H9 (cell line): ENCODE data around the gene STRIT1. TPM values are rescaled to one million over a fixed set of nuclear protein-coding genes. Genes with fewer than 3 reads are reported as not detected.

Experiments used
- DNase-seq: peaks from one replicate; pipeline ENCODE4 v3.0.0-alpha.2; 2017
- H2AFZ ChIP-seq: one replicate; pipeline ENCODE4 v1.6.1; 2013; ENCODE audit warnings: mild to moderate bottlenecking, low read length, control low read depth, moderate library complexity
- H2AK5ac ChIP-seq: 2 replicates; pipeline ENCODE4 v1.6.1; 2013; ENCODE audit warnings: low read length, control low read depth, mixed read lengths; ENCODE audit not compliant: insufficient read length
- H2BK120ac ChIP-seq: one replicate; pipeline ENCODE4 v1.6.1; 2013; ENCODE audit warnings: low read depth, mild to moderate bottlenecking, low read length, control low read depth, inconsistent platforms; ENCODE audit not compliant: poor library complexity, severe bottlenecking
- H2BK12ac ChIP-seq: 2 replicates; pipeline ENCODE4 v1.6.1; 2013; ENCODE audit warnings: low read length, control low read depth, mixed read lengths, low read depth; ENCODE audit not compliant: insufficient read length
- H2BK15ac ChIP-seq: 2 replicates; pipeline ENCODE4 v1.6.1; 2013; ENCODE audit warnings: low read depth, low read length, control low read depth
- H2BK20ac ChIP-seq: one replicate; pipeline ENCODE4 v1.6.1; 2013; ENCODE audit warnings: low read depth, mild to moderate bottlenecking, low read length, control low read depth, inconsistent platforms; ENCODE audit not compliant: poor library complexity, severe bottlenecking
- H2BK5ac ChIP-seq: 2 replicates; pipeline ENCODE4 v1.6.1; 2013; ENCODE audit warnings: low read length, control low read depth, mixed read lengths; ENCODE audit not compliant: insufficient read length
- H3K14ac ChIP-seq: 2 replicates; pipeline ENCODE4 v1.6.1; 2013; ENCODE audit warnings: low read length, control low read depth; ENCODE audit not compliant: insufficient read depth
- H3K18ac ChIP-seq: 2 replicates; pipeline ENCODE4 v1.6.1; 2013; ENCODE audit warnings: low read depth, mild to moderate bottlenecking, mixed read lengths, low read length, control low read depth; ENCODE audit not compliant: insufficient read length
- H3K23ac ChIP-seq: 2 replicates; pipeline ENCODE4 v1.6.1; 2013; ENCODE audit warnings: low read length, control low read depth, mixed read lengths, low read depth; ENCODE audit not compliant: insufficient read length
- H3K23me2 ChIP-seq: 2 replicates; pipeline ENCODE4 v1.6.1; 2013; ENCODE audit warnings: low read depth, mild to moderate bottlenecking, mixed read lengths, low read length, control low read depth; ENCODE audit not compliant: insufficient read length, poor library complexity, severe bottlenecking
- H3K27ac ChIP-seq: 2 replicates; pipeline ENCODE4 v1.5.1; 2013; ENCODE audit warnings: low read length, control low read depth, mixed read lengths, low read depth; ENCODE audit not compliant: insufficient read length
- H3K27me3 ChIP-seq: 2 replicates; pipeline ENCODE4 v1.6.1; 2013; ENCODE audit warnings: low read length, control low read depth, inconsistent platforms; ENCODE audit not compliant: insufficient read depth
- H3K4ac ChIP-seq: 2 replicates; pipeline ENCODE4 v1.6.1; 2013; ENCODE audit warnings: low read depth, mild to moderate bottlenecking, control low read depth, inconsistent platforms, low read length, moderate library complexity
- H3K4me1 ChIP-seq: 2 replicates; pipeline ENCODE4 v1.6.1; 2013; ENCODE audit warnings: low read length, control low read depth, inconsistent platforms; ENCODE audit not compliant: insufficient read depth
- H3K4me2 ChIP-seq: 2 replicates; pipeline ENCODE4 v1.6.1; 2013; ENCODE audit warnings: low read length, control low read depth, mixed read lengths; ENCODE audit not compliant: insufficient read length, insufficient read depth
- H3K56ac ChIP-seq: 2 replicates; pipeline ENCODE4 v1.6.1; 2013; ENCODE audit warnings: low read depth, mild to moderate bottlenecking, mixed read lengths, low read length, control low read depth; ENCODE audit not compliant: insufficient read length
- H3K79me1 ChIP-seq: 2 replicates; pipeline ENCODE4 v1.6.1; 2013; ENCODE audit warnings: low read depth, mild to moderate bottlenecking, moderate library complexity, low read length, control low read depth, inconsistent platforms; ENCODE audit not compliant: insufficient read depth, poor library complexity, severe bottlenecking
- H3K79me2 ChIP-seq: 2 replicates; pipeline ENCODE4 v1.6.1; 2013; ENCODE audit warnings: low read length, control low read depth, inconsistent platforms; ENCODE audit not compliant: insufficient read depth
- H3K9ac ChIP-seq: 2 replicates; pipeline ENCODE4 v1.6.1; 2013; ENCODE audit warnings: low read length, control low read depth, mixed read lengths; ENCODE audit not compliant: insufficient read length; ENCODE audit errors: extremely low read depth
- H3K9me3 ChIP-seq: one replicate; pipeline ENCODE4 v1.6.1; 2013; ENCODE audit warnings: low read depth, low read length, inconsistent platforms; ENCODE audit not compliant: control insufficient read depth
- H3T11ph ChIP-seq: one replicate; pipeline ENCODE4 v1.6.1; 2013; ENCODE audit warnings: mild to moderate bottlenecking, low read length, control low read depth, inconsistent platforms
- H4K20me1 ChIP-seq: one replicate; pipeline ENCODE4 v1.6.1; 2013; ENCODE audit not compliant: control insufficient read depth, insufficient read length, insufficient read depth
- H4K5ac ChIP-seq: 2 replicates; pipeline ENCODE4 v1.6.1; 2013; ENCODE audit warnings: low read depth, mild to moderate bottlenecking, mixed read lengths, low read length, control low read depth; ENCODE audit not compliant: insufficient read length
- H4K8ac ChIP-seq: replicated peaks from 2 replicates; pipeline ENCODE4 v1.6.1; 2013; ENCODE audit warnings: low read length, control low read depth, mixed read lengths, low read depth; ENCODE audit not compliant: insufficient read length
- H4K91ac ChIP-seq: 2 replicates; pipeline ENCODE4 v1.6.1; 2013; ENCODE audit warnings: low read depth, mild to moderate bottlenecking, moderate library complexity, mixed read lengths, low read length, control low read depth; ENCODE audit not compliant: insufficient read length
- H3K27ac Mint-ChIP-seq, 3 experiments: 2 replicates in 2 of 3; 3 replicates in 1 of 3; pipeline ENCODE4 v1.8.0; 2020 to 2021; ENCODE audit warnings: mixed read lengths in 3 of 3, mild to moderate bottlenecking in 1 of 3, moderate library complexity in 1 of 3
- H3K27me3 Mint-ChIP-seq: 2 replicates; pipeline ENCODE4 v1.8.0; 2021; ENCODE audit warnings: low read depth, mild to moderate bottlenecking, moderate library complexity, mixed read lengths
- H3K36me3 Mint-ChIP-seq, 3 experiments: 2 replicates in 2 of 3; 3 replicates in 1 of 3; pipeline ENCODE4 v1.8.0; 2020 to 2021; ENCODE audit warnings: low read depth in 3 of 3, mixed read lengths in 3 of 3; ENCODE audit not compliant: insufficient read depth in 1 of 3
- H3K4me1 Mint-ChIP-seq, 2 experiments: 2 replicates each; pipeline ENCODE4 v1.8.0; 2020; ENCODE audit warnings: mixed read lengths in 2 of 2
- H3K4me3 Mint-ChIP-seq, 2 experiments: 2 replicates in 1 of 2; 3 replicates in 1 of 2; pipeline ENCODE4 v1.8.0; 2020 to 2021; ENCODE audit warnings: mild to moderate bottlenecking in 2 of 2, mixed read lengths in 2 of 2, moderate library complexity in 1 of 2
- H3K9me3 Mint-ChIP-seq, 2 experiments: 2 replicates in 1 of 2; 3 replicates in 1 of 2; pipeline ENCODE4 v1.8.0; 2020; ENCODE audit warnings: mild to moderate bottlenecking in 2 of 2, mixed read lengths in 2 of 2, moderate library complexity in 1 of 2
- CTCF ChIP-seq: fragments of 200-600 bp; sonication (generic); conservative IDR thresholded peaks from 3 replicates; pipeline ENCODE4 v1.8.0; 2021; ENCODE audit warnings: antibody characterized with exemption, mild to moderate bottlenecking
- total RNA-seq: library from RNA; stranded (reverse); gene quantifications from 2 replicates; pipeline ENCODE4 v1.2.1, GENCODE V29; 2021

Gene STRIT1
- total RNA-seq, 1 experiment from 2014 or later = not detected

- Mint-ChIP-seq H3K27me3 (no peaks in the 10 kb centered on the region), H3K4me3 (no peak overlapping the region), H3K4me1 (0 out of 4 replicates have a peak, but pooled peaks cover 0 to 2% of the 10 kb centered on the region in 2 experiments), H3K9me3 (no peaks in the 10 kb centered on the region), H3K27ac (no peak overlapping the region), H3K36me3 (no peaks in the 10 kb centered on the region)
- no peak overlapping the region for H2BK12ac ChIP-seq
- no peak overlapping the region for H4K91ac ChIP-seq
- no peak overlapping the region for H2BK120ac ChIP-seq
- no peak overlapping the region for H3K18ac ChIP-seq
- no peak overlapping the region for H4K5ac ChIP-seq
- no peaks in the 10 kb centered on the region for H3K79me1 ChIP-seq
- no peak overlapping the region for H4K8ac ChIP-seq
- DNase-seq = no peak
- no peak overlapping the region for H3K4ac ChIP-seq
- no peaks in the 10 kb centered on the region for H3K27me3 ChIP-seq
- H3K23me2 ChIP-seq = no peaks in the 10 kb centered on the region
- no peaks in the 10 kb centered on the region for H4K20me1 ChIP-seq
- H2BK20ac ChIP-seq = no peak overlapping the region
- H3K14ac ChIP-seq = no peak overlapping the region
- no peak overlapping the region for H3T11ph ChIP-seq
- no peaks in the 10 kb centered on the region for H3K4me1 ChIP-seq
- no peak overlapping the region for H3K27ac ChIP-seq
- H3K9ac ChIP-seq = no peak overlapping the region
- H2BK15ac ChIP-seq = no peak overlapping the region
- H3K23ac ChIP-seq = no peak overlapping the region
- H2AFZ ChIP-seq = no peak overlapping the region
- H3K9me3 ChIP-seq = no peaks in the 10 kb centered on the region
- H2BK5ac ChIP-seq = no peak overlapping the region
- no peaks in the 10 kb centered on the region for H3K79me2 ChIP-seq
- no peak for TF ChIP-seq CTCF
- no peak overlapping the region for H3K56ac ChIP-seq
- no peak overlapping the region for H3K4me2 ChIP-seq
- H2AK5ac ChIP-seq = no peak overlapping the region
Observed at GRCh38 chr3:155316426-155316825, 22.9 kb upstream of the STRIT1 start.
